NCI-H82 treated with DMSO at 0.1 percent for 48 hours (cell line): ENCODE data around the gene CENPM.

Experiments used
- DNase-seq: peaks from one replicate; lab custom pipeline; 2025; ENCODE audit not compliant: unreplicated experiment; lab: John Stamatoyannopoulos, UW

Gene CENPM

GRCh38 chr22:41915035-41915785 is 31.7 kb downstream of the CENPM start, which contains the start of gene SHISA8:
SHISA8 (minus strand) TSS chr22:41915074; CDS start chr22:41914667, 407 bp downstream.
- no peak for DNase-seq

- no peak for DNase-seq
Observed at GRCh38 chr22:41914611-41915034, 32.3 kb downstream of the CENPM start.

- DNase-seq, result no peak
Observed at GRCh38 chr22:41913842-41914534, 33.0 kb downstream of the CENPM start.

- DNase-seq, result no peak
Observed at GRCh38 chr22:41913040-41913719, 33.8 kb downstream of the CENPM start.

GRCh38 chr22:41912338-41913039 is 34.5 kb downstream of the CENPM start:
- no peak for DNase-seq

GRCh38 chr22:41911001-41911611 is 35.8 kb downstream of the CENPM start:
- DNase-seq, result no peak

- no peak for DNase-seq
Observed at GRCh38 chr22:41910050-41911000, 36.6 kb downstream of the CENPM start.

- no peak for DNase-seq
Observed at GRCh38 chr22:41909310-41910049, 37.5 kb downstream of the CENPM start.

GRCh38 chr22:41908411-41909309 is 38.3 kb downstream of the CENPM start:
- DNase-seq, result no peak

- DNase-seq, result no peak
Observed at GRCh38 chr22:41907436-41908401, 39.2 kb downstream of the CENPM start.

- DNase-seq, result no peak
Observed at GRCh38 chr22:41906822-41907221, 40.1 kb downstream of the CENPM start.

GRCh38 chr22:41905411-41906202 is 41.3 kb downstream of the CENPM start:
- no peak for DNase-seq

- DNase-seq, result no peak
Observed at GRCh38 chr22:41904450-41905410, 42.2 kb downstream of the CENPM start.

GRCh38 chr22:41902932-41903421 is 44.0 kb downstream of the CENPM start:
- DNase-seq, result no peak

GRCh38 chr22:41902016-41902415 is 44.9 kb downstream of the CENPM start:
- no peak for DNase-seq
